IPS DF 6.9 (cell line): ENCODE measurements around the gene ZNF277.

Experiments
- DNase-seq: peaks from one replicate; pipeline ENCODE4 v3.0.0-alpha.2; 2013; ENCODE audit warnings: low read depth, low spot score
- H3K27ac ChIP-seq: one replicate; pipeline ENCODE4 v1.5.1; 2013; ENCODE audit warnings: low read length, control low read depth
- H3K27me3 ChIP-seq: 2 replicates; pipeline ENCODE4 v1.6.1; 2013; ENCODE audit warnings: mild to moderate bottlenecking, low read length; ENCODE audit not compliant: control insufficient read depth, insufficient read depth
- H3K36me3 ChIP-seq: 2 replicates; pipeline ENCODE4 v1.6.1; 2013; ENCODE audit warnings: low read length; ENCODE audit not compliant: control insufficient read depth, insufficient read depth
- H3K4me1 ChIP-seq: 2 replicates; pipeline ENCODE4 v1.6.1; 2013; ENCODE audit warnings: low read length; ENCODE audit not compliant: control insufficient read depth, insufficient read depth
- H3K4me3 ChIP-seq: 2 replicates; pipeline ENCODE4 v1.5.1; 2013; ENCODE audit warnings: mild to moderate bottlenecking, low read length
- H3K9me3 ChIP-seq: 2 replicates; pipeline ENCODE4 v1.6.1; 2013; ENCODE audit warnings: low read length, inconsistent platforms; ENCODE audit not compliant: control insufficient read depth, insufficient read depth
- WGBS: extraction: QIAGEN DNeasy Blood & Tissue Kit; methylation state at CpG from one replicate; pipeline ENCODE4 v1.1.7; 2013; ENCODE audit warnings: mixed read lengths, missing lambda C conversion rate; ENCODE audit not compliant: insufficient read length, insufficient coverage; 5-methylcytosine and 5-hydroxymethylcytosine counted together

Gene ZNF277

GRCh38 chr7:112292162-112292561, 85.7 kb downstream of the ZNF277 start:
- Histone ChIP-seq H3K4me3 (no peak overlapping the region), H3K27ac (no peak overlapping the region), H3K27me3 (no peaks in the 10 kb centered on the region), H3K9me3 (no peaks in the 10 kb centered on the region), H3K36me3 (no peaks in the 10 kb centered on the region), H3K4me1 (no peaks in the 10 kb centered on the region)
- no peak for DNase-seq
- WGBS, result no CpG with 5 or more reads among the region's 1 CpG

DNA sequence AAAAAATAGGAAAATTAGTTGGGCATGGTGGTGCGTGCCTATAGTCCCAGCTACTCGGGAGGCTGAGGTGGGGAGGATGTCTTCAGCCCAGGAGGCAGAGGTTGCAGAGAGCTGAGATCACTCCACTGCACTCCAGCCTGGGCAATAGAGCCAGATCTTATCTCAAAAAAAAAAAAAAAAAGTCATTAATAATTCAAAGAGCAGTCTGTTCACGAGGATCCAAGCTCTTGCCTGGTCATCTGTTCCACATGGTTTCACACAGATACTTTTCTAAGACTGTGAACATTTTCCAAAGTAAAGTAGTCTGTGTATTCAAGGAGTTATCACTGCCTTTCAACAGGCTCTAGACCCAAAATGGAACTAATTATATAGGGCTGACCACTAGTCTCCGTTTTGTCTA, 86.9 kb downstream of the ZNF277 start:
- no peak overlapping the region for H3K4me3 ChIP-seq
- no CpG with 5 or more reads among the region's 4 CpGs for WGBS
- DNase-seq, result no peak
- no peaks in the 10 kb centered on the region for H3K27me3 ChIP-seq
- H3K4me1 ChIP-seq, result no peaks in the 10 kb centered on the region
- H3K36me3 ChIP-seq, result no peaks in the 10 kb centered on the region
- H3K9me3 ChIP-seq, result no peaks in the 10 kb centered on the region
- H3K27ac ChIP-seq, result no peak overlapping the region

DNA sequence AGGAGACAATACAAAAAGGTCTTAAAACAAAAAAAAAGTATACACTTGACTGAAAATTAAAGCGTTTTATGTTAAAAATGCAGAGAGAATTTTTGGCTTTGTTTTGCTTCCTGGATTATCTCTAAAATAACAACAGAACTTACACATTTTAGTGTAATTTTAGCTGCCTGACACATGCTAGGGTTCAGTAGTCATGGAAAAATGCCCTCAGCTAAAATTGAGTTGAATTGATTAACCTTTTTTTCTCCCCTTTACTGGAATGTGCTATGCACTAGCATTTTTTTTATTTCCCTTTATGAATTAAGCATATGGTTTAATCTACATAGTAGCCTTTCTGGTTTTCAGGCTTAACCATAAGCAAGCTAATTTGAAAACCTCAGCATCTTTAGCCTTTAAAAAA, 89.9 kb downstream of the ZNF277 start:
- no peaks in the 10 kb centered on the region for H3K4me1 ChIP-seq
- WGBS, result no CpG with 5 or more reads among the region's 1 CpG
- no peak overlapping the region for H3K27ac ChIP-seq
- no peak for DNase-seq
- H3K9me3 ChIP-seq, result no peaks in the 10 kb centered on the region
- H3K4me3 ChIP-seq, result no peak overlapping the region
- H3K36me3 ChIP-seq, result no peaks in the 10 kb centered on the region
- H3K27me3 ChIP-seq, result no peaks in the 10 kb centered on the region

- no peaks in the 10 kb centered on the region for H3K4me1 ChIP-seq
- H3K27ac ChIP-seq, result no peak overlapping the region
- H3K4me3 ChIP-seq, result no peak overlapping the region
- no peaks in the 10 kb centered on the region for H3K27me3 ChIP-seq
- no CpG with 5 or more reads among the region's 3 CpGs for WGBS
- H3K36me3 ChIP-seq, result no peaks in the 10 kb centered on the region
- no peaks in the 10 kb centered on the region for H3K9me3 ChIP-seq
- DNase-seq, result no peak
These were observed 91.2 kb downstream of the ZNF277 start for GRCh38 chr7:112297681-112298080.

GRCh38 chr7:112298543-112299100, 92.1 kb downstream of the ZNF277 start:
- Histone ChIP-seq H3K27ac (no peak overlapping the region), H3K36me3 (no peaks in the 10 kb centered on the region), H3K9me3 (no peaks in the 10 kb centered on the region), H3K27me3 (no peaks in the 10 kb centered on the region), H3K4me3 (no peak overlapping the region), H3K4me1 (no peaks in the 10 kb centered on the region)
- no CpG with 5 or more reads among the region's 4 CpGs for WGBS
- DNase-seq, result no peak

DNA sequence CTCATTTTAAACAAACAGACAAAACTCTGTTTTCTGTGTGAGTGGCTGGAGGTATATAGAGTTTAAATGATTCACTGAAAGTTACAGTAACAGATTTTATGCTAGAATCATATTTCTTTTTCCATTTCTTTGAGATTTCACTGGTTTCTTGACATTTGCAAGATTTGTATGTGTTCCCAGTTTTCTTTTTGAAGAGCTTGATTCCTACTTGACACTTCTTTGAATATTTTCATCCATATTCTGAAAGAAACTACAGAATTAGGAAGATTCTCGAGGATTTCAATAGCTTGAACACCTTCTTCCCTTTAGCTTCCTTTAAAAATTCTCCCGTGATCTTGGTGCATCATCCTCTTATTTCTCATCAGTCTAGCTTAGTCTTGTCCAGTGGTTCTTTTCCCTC, 93.6 kb downstream of the ZNF277 start:
- no peak overlapping the region for H3K4me3 ChIP-seq
- H3K27ac ChIP-seq, result no peak overlapping the region
- no CpG with 5 or more reads among the region's 2 CpGs for WGBS
- H3K9me3 ChIP-seq, result no peaks in the 10 kb centered on the region
- H3K36me3 ChIP-seq, result no peaks in the 10 kb centered on the region
- DNase-seq, result no peak
- no peaks in the 10 kb centered on the region for H3K4me1 ChIP-seq
- H3K27me3 ChIP-seq, result no peaks in the 10 kb centered on the region

DNA sequence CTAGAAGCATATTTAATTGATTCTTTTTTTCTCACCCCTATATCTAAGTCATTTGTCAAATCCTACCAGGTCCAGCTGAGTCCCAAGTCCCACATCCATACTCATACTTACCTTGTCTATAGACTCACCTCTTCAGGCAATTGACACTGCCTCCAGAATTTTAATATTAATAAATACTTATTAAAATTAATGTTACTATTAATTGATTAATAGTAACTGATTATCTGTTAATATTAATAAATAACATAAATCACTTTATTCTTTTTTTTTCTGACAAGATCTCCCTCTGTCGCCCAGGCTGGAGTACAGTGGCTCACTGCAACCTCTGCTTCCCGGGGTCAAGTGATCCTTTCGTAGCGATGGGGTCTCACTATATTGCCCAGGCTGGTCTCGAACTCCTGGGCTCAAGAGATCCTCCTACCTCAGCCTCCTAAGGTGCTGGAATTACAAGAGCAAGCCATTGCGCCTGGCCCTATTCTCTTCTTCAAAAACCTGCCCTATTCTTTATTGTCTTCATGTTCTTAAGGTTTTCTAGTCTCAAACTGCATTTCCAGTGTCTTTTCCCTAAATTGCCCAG, 94.4 kb downstream of the ZNF277 start:
- Histone ChIP-seq H3K4me1 (no peaks in the 10 kb centered on the region), H3K27me3 (no peaks in the 10 kb centered on the region), H3K4me3 (no peak overlapping the region), H3K27ac (no peak overlapping the region), H3K9me3 (no peaks in the 10 kb centered on the region), H3K36me3 (no peaks in the 10 kb centered on the region)
- DNase-seq, result no peak
- WGBS, result no CpG with 5 or more reads among the region's 6 CpGs

DNA sequence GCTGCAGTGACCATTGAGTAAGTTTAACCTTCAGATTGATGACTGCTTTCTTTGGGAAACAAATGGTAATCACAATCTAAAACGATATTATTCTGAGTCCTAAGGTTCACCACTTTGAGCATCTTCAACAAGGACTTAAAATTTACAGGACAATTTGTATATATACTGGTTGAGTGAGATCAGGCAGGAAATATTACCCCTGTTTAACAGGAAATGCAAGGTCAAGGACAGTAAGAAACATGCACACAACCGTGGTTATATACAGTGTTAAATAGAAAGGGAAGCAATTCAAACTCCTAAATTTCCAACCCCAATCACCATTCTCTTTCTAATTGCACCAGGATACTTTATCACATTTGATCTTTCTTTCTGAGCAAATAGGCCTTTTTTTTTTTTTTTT, 96.1 kb downstream of the ZNF277 start:
- Histone ChIP-seq H3K27ac (no peak overlapping the region), H3K4me3 (no peak overlapping the region), H3K9me3 (no peaks in the 10 kb centered on the region), H3K4me1 (no peaks in the 10 kb centered on the region), H3K27me3 (no peaks in the 10 kb centered on the region), H3K36me3 (no peaks in the 10 kb centered on the region)
- no peak for DNase-seq
- WGBS, result no CpG with 5 or more reads among the region's 2 CpGs

DNA sequence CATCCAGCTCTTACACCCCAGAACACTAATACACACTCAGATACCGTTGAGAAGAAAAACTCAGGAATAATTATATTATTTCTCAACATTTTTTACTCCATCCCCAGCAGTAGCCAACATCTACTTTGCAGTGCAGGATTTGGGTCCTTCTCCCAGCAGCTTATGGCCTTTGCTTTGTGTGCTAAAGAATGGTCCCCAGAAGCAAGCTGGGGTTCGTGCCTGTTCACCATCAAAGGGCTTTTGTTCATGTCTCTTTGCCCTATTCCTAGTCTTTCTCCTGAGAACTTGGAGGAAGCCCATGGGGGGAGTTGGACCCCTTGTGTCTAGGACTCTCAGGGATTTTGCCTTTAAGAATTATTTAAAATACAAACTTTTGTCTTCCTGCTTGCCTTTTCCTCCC, 100.4 kb downstream of the ZNF277 start:
- no peak for DNase-seq
- Histone ChIP-seq H3K36me3 (no peaks in the 10 kb centered on the region), H3K27ac (no peak overlapping the region), H3K27me3 (no peaks in the 10 kb centered on the region), H3K4me3 (no peak overlapping the region), H3K4me1 (no peaks in the 10 kb centered on the region), H3K9me3 (no peaks in the 10 kb centered on the region)
- WGBS, result 100% methylated on average over 1 of the region's 2 CpGs

DNA sequence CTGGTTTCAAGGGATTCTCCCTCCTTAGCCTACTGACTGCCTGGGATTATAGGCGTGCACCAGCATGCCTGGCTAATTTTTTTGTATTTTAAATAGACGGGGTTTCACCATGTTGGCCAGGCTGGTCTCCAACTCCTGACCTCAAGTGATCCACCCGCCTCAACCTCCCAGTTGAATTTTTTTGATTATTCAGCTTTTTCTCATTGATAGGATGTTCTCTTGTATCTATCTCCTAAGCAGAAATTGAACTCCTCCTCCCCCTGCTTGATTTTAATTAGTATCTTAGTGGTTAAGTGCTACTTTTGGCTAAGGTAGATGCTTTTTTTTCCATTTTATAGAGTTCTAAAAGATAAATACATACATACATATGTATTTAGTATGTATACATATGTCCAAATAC, 101.0 kb downstream of the ZNF277 start:
- no peak overlapping the region for H3K4me3 ChIP-seq
- H3K9me3 ChIP-seq, result no peaks in the 10 kb centered on the region
- no peak for DNase-seq
- no peaks in the 10 kb centered on the region for H3K27me3 ChIP-seq
- no peak overlapping the region for H3K27ac ChIP-seq
- H3K4me1 ChIP-seq, result no peaks in the 10 kb centered on the region
- WGBS, result no CpG with 5 or more reads among the region's 3 CpGs
- no peaks in the 10 kb centered on the region for H3K36me3 ChIP-seq

DNA sequence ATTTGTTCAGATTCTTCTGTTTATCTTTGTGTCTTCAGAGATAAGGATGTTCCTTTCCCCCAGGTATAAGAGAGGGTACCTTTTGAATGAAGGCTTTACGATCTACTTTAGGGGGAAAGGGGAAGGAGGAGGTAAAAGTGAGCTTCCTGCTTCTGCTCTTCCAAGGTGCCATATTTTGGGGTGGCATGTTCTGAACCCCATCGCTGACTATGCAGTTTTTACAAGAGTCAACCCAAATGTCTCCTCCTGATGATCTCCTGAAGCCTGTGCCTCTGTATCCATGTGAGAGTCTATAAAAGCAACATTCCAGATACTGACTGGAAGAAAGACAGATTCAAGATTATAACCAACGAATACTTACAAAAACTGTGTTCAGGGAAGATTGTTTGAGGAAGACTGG, 102.5 kb downstream of the ZNF277 start:
- Histone ChIP-seq H3K36me3 (no peaks in the 10 kb centered on the region), H3K4me1 (no peaks in the 10 kb centered on the region), H3K27ac (no peak overlapping the region), H3K9me3 (no peaks in the 10 kb centered on the region), H3K27me3 (no peaks in the 10 kb centered on the region), H3K4me3 (no peak overlapping the region)
- WGBS, result no CpG with 5 or more reads among the region's 3 CpGs
- DNase-seq, result no peak
